ACC112 (cell line): ENCODE measurements around the gene GSG1.
A peak's percentile ranks its signal among the peaks of the same experiment; 100 is the strongest.

Experiments
- H2AFZ ChIP-seq: fragments of 200-600 bp; sonication (generic); one replicate; pipeline ENCODE4 v1.6.0; 2017; ENCODE audit warnings: antibody characterized with exemption, low read length; ENCODE audit not compliant: unreplicated experiment
- H3K27ac ChIP-seq: fragments of 200-600 bp; sonication (generic); 2 replicates; pipeline ENCODE4 v1.5.1; 2014; ENCODE audit warnings: low read depth, mild to moderate bottlenecking, antibody characterized with exemption, low read length, moderate library complexity
- H3K27me3 ChIP-seq: fragments of 200-600 bp; sonication (generic); 2 replicates; pipeline ENCODE4 v1.6.1; 2014; ENCODE audit warnings: mild to moderate bottlenecking, antibody characterized with exemption, low read length, moderate library complexity, mixed read lengths; ENCODE audit not compliant: insufficient read depth
- H3K36me3 ChIP-seq: fragments of 200-600 bp; sonication (generic); 2 replicates; pipeline ENCODE4 v1.6.1; 2016; ENCODE audit warnings: mild to moderate bottlenecking, antibody characterized with exemption, low read length, moderate library complexity, mixed read lengths; ENCODE audit not compliant: insufficient read depth
- H3K4me1 ChIP-seq: fragments of 200-600 bp; sonication (generic); one replicate; pipeline ENCODE4 v1.6.1; 2016; ENCODE audit warnings: low read length, mixed read lengths; ENCODE audit not compliant: insufficient read depth, unreplicated experiment, control insufficient read depth
- H3K4me3 ChIP-seq: fragments of 200-600 bp; sonication (generic); 2 replicates; pipeline ENCODE4 v1.5.1; 2014; ENCODE audit warnings: mild to moderate bottlenecking, low read depth, low read length
- H3K79me2 ChIP-seq: fragments of 200-600 bp; sonication (generic); one replicate; pipeline ENCODE4 v1.6.0; 2016; ENCODE audit warnings: low read length; ENCODE audit not compliant: control insufficient read depth, unreplicated experiment, insufficient read depth

GSG1 gene

DNA sequence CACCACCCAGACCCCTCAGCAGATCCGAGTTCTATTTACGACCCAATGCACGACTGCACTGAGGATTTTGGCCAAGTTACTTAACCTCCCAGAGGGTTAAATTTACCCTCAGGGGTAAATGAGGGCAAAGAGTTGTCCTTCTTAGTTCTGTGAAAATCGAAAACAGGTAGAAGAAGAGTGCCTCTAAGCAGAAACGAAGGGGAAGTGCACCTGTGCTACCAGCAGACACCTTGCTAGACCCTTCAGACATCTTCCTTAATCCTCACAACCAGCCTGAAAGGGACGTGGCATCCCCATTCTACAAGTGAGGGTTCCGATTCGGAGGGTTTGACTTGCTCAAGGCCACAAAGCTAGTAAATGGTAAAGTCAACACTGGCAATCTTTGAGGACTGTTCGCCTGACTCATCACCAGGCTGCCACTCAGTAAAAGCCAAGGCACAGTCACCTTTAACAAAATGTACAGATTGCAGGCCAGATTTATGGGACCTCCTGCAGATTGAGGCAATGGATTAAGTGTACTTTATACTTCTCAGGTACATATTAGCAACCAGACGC lies 1.6 kb downstream of the GSG1 start:
- no peaks in the 10 kb centered on the region for H3K79me2 ChIP-seq
- no peaks in the 10 kb centered on the region for H3K36me3 ChIP-seq
- no peaks in the 10 kb centered on the region for H3K27me3 ChIP-seq
- H3K27ac ChIP-seq = peak overlapping the region; percentile 97
- no peak overlapping the region for H2AFZ ChIP-seq
- peak overlapping the region; percentile 72 for H3K4me3 ChIP-seq
- H3K4me1 ChIP-seq = peaks cover 47% of the 10 kb centered on the region

DNA sequence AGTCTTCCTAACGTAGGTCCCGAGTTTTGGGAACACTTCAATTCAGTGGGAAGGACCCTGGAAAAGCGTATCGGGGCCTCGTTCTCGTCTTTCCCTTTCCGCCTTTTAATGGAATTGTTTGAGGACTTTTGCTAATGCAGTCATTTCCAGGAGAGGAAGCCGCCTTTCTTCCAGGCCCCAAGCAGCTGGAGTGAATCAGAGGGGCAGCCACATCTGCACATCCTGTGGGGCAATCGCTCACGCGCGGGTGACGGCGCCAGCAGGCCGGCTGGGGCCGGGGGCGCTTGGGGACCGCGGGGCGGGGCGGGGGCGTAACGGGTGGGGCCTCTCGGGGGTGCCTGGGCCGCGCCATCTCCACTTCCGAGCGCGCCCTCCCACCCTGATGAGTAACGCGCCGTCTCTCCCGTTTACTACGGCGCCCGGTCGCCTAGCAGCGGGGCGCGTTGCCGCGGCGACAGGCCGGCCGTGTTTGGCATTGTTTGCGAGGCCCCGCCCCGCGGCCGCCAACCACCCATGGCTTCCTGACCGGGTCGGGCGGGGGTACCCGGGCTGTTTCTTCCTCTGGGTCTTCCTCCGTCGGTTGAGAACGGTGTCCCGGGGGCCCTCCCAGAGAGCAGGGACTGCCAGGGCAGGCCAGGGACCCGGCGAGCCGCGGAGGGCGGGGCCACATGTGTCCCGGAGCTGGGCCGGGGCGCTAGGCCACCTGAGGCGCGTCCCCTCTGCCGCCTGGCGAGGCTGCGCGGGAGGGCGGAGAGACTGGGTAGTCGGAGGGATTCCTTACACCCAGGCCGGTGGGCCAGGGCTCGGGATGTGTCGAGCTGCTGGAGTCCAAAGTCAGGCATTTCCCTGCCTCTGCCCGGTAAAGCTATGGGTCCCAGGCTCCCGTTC lies 2.3 kb downstream of the GSG1 start:
- Histone ChIP-seq H3K36me3 (no peaks in the 10 kb centered on the region), H3K27ac (peak overlapping the region; percentile 97), H3K4me3 (peak overlapping the region; percentile 72), H2AFZ (no peak overlapping the region), H3K79me2 (no peaks in the 10 kb centered on the region), H3K27me3 (no peaks in the 10 kb centered on the region), H3K4me1 (peaks cover 47% of the 10 kb centered on the region)

DNA sequence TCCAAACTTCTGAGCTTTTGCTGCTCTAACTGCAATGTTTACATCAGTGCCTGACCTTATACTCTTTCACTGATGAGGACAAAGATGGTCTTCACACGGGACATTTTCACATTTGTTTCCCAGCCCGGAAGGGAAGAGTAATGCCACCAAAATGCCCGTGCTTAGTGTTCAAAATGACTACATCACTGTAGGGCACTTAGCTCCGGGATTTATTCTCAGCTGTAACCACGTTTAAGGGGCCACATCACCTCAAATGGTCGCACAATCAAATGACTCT lies 2.9 kb downstream of the GSG1 start:
- Histone ChIP-seq H3K27ac (peak overlapping the region; percentile 97), H3K4me1 (peaks cover 49% of the 10 kb centered on the region), H3K4me3 (peak overlapping the region; percentile 55), H3K79me2 (no peaks in the 10 kb centered on the region), H2AFZ (no peak overlapping the region), H3K27me3 (no peaks in the 10 kb centered on the region), H3K36me3 (no peaks in the 10 kb centered on the region)

DNA sequence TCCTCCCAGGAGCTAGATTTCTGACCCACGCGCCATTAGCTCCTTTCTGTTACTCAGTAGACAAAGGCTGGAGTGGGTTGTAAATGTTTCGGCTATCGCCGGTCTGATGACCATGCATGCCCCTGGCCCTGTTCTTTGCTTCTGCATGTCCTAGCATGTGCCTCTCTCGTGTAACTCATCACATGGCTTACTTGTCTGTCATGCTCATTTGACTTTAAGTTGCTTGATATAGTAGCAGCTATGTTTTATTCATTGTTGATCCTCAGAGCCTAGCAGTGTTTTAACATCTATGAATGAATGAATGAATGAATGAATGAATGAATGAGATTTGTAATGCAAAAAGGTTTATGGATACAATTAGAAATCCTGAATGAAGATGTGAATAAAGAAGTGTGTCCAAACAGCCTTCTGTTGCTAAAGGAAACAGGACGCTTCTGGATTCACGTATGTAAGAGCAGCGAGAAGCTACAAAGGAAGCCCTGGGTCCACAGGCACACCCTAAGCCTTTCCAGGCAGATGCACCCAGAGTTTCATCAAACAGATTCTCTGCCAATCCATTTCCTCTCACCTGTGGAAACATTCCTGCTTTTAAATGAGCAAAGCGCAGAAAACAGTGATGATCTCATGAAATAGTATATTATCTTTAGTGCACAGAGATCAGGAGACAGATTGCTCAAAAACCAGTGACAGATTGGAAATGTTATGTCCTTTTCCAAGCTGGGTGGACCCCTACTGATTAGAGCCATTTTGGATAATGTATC lies 3.4 kb downstream of the GSG1 start:
- Histone ChIP-seq H3K79me2 (no peaks in the 10 kb centered on the region), H2AFZ (no peak overlapping the region), H3K27me3 (no peaks in the 10 kb centered on the region), H3K4me3 (peak overlapping the region; percentile 55), H3K36me3 (no peaks in the 10 kb centered on the region), H3K4me1 (peaks cover 55% of the 10 kb centered on the region), H3K27ac (peak overlapping the region; percentile 97)

DNA sequence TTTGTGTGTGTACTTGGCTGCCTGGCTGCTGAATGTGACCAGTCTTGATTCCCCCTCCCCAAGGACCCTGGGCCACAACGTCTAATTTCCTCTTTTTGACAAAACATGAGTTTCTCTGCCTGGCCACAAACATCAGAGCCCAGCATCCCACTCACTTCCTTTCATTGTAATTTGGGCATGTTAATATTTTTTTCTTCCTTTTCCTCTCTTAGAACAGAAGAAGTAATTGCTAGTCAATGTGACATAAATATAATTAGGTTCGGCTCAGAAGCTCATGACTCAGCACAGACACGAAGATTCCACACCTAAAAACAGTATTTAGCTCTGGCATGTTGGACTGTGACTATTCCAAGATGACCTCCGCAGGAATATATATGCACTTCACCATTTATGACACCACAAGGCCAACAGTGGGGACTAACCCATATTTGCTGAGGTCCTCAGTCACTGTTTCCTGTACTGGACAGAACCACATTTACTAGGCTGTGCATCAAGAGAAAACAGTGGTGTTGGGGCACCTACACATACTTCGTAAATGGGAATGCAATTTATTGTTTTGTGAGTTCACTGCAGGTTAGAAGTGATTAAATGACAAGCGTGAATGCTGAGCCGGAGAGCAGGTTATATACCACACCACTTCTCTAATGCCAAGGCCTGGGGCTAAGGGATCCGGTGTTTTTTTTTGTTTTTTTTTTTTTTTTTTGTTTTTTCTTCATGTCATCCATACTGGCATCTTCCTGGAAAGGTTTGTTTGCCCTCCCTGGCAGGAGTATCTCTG lies 4.2 kb downstream of the GSG1 start:
- Histone ChIP-seq H3K4me3 (peak overlapping the region; percentile 2; the same call in 1 of the 2 replicates), H2AFZ (no peak overlapping the region), H3K4me1 (peaks cover 61% of the 10 kb centered on the region), H3K27ac (peak overlapping the region; percentile 97), H3K27me3 (no peaks in the 10 kb centered on the region), H3K36me3 (no peaks in the 10 kb centered on the region), H3K79me2 (no peaks in the 10 kb centered on the region)

DNA sequence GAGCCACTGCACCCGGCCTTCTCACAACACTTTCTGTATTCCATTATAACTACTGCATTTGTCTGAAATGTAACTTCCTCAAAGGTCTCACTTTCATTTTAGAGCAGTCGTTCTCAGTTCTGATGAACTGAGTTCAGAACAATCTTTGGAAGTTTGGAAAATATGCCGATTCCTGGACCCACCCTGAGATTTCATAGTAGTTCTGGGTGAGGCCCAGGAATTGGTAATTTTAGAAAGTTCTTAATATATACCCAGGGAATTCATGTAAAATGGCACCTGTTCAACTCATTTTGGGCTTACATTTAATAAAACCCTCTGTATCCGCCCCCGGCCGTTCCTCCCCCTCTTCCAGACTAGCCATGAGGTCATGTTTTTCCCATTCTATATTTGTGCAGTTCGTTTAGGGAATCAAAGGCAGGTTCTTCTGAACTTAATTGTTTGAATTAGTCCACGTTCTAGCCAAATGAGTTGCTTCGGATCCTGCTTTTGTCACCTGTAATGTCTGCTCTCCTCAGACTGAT lies 5.9 kb downstream of the GSG1 start:
- Histone ChIP-seq H3K36me3 (no peaks in the 10 kb centered on the region), H3K4me3 (peak overlapping the region; percentile 70), H3K27me3 (no peaks in the 10 kb centered on the region), H3K4me1 (peaks cover 67% of the 10 kb centered on the region), H3K79me2 (no peaks in the 10 kb centered on the region), H2AFZ (peak overlapping the region; percentile 92), H3K27ac (peak overlapping the region; percentile 97)

DNA sequence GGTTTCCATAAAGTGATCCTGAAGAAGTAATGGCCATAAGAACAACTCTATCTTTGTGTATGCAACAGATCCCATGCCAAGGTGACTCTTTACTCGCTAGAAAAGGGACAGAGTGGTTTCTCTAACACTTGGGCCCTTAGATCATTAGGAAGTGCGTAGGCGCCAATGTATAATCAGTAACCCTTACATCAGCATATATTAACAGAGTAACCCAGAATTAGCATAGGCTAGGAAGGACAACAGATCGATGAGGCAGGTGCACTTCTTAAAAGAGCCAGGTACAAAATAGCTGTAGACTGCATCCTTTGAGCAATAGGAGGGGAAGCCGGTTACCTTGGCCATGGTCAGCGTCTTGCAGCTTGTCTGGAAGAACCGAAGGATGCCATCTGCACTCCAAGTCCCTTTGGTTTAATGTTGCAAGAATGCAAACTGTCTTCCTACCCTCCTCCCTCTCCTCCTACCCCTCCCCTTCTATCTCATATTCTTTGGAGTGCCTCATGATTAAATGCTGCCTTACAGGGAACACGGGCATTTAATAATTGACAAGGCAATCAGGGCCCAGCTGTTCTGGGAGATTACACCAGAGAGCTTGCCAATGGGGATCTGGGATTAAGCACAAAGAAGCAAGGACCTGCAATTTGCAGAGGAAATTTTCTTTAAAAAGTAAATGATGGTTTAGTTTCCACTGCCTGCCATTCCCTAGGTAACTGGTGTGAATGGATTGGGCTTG lies 8.0 kb downstream of the GSG1 start:
- Histone ChIP-seq H3K4me1 (peaks cover 59% of the 10 kb centered on the region), H3K27me3 (no peaks in the 10 kb centered on the region), H3K27ac (no peak overlapping the region; the same call in 1 of the 2 replicates), H2AFZ (no peak overlapping the region), H3K4me3 (no peak overlapping the region), H3K36me3 (no peaks in the 10 kb centered on the region), H3K79me2 (no peaks in the 10 kb centered on the region)

DNA sequence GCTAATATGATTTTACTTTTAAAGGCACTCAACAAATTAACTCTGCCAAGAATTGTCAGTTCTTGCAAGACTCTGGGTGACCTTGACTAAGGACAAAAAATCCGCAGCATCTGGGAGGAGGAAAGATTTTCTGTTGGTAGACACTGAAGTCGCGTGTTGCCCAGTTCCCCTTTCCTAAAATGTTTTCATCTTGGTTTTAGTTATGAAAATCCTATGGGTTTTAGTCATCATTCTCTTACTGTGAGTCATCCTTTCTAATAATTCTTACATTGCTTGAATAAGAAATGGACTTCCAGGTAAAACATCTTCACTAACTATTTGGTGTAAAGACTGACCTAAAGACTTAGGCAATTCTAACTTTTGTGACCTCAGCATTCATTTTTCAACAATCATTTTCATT lies 9.1 kb downstream of the GSG1 start:
- peak overlapping the region; percentile 46 for H3K4me3 ChIP-seq
- H3K79me2 ChIP-seq = no peaks in the 10 kb centered on the region
- H3K4me1 ChIP-seq = peaks cover 49% of the 10 kb centered on the region
- peak overlapping the region; percentile 45 for H2AFZ ChIP-seq
- no peaks in the 10 kb centered on the region for H3K27me3 ChIP-seq
- peak overlapping the region; percentile 80 for H3K27ac ChIP-seq
- H3K36me3 ChIP-seq = no peaks in the 10 kb centered on the region

DNA sequence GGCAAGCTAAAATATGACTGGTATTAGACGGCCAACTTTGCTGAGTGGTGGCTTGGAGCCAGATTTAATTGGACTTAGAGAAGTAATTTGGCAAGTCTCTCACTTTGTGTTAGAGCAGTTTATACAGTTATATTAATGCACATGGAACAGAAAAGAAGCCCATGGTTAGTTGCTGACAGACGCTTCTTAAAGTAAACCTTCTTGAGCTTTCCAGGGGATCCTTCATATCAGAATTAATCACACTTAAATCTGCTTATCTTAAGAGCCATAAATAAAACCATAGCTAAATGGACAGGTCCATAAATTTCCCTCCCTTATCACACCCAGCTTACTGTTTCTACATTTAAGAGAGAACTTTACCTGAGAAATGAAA lies 9.6 kb downstream of the GSG1 start:
- H3K27me3 ChIP-seq = no peaks in the 10 kb centered on the region
- peak overlapping the region; percentile 45 for H2AFZ ChIP-seq
- peak overlapping the region; percentile 80 for H3K27ac ChIP-seq
- peak overlapping the region; percentile 46 for H3K4me3 ChIP-seq
- peaks cover 43% of the 10 kb centered on the region for H3K4me1 ChIP-seq
- H3K79me2 ChIP-seq = no peaks in the 10 kb centered on the region
- no peaks in the 10 kb centered on the region for H3K36me3 ChIP-seq
